GM12878 (cell line): ENCODE results near the gene COL4A2. TPM values are rescaled to one million over a fixed set of nuclear protein-coding genes. Genes with fewer than 3 reads are reported as not detected.

ENCODE experiments used
- ATAC-seq: fragments of 200-7000 bp; cut with Tn5 transposase; 3 replicates; pipeline ENCODE4 v1.9.1; 2020; ENCODE audit warnings: mild to moderate bottlenecking, moderate library complexity
- BruUV-seq: library from RNA; stranded (reverse); fragments of 400-500 nt; replicated peaks from 2 replicates; lab custom pipeline; 2021; lab: Mats Ljungman, UMichigan
- CTCF ChIA-PET: fragments of 300-600 bp; sonication (Branson Sonifier 250); formaldehyde crosslinking; extraction: SDS; loops from one replicate; lab custom pipeline; 2021; ENCODE audit warnings: inconsistent platforms; lab: Yijun Ruan, JAX
- POLR2A ChIA-PET: fragments of 350-600 bp; formaldehyde crosslinking; extraction: SDS; loops from one replicate; lab custom pipeline; 2021; ENCODE audit warnings: inconsistent platforms; lab: Charles Lee
- RAD21 ChIA-PET: fragments of 300-600 bp; sonication (Branson Sonifier 250); formaldehyde crosslinking; loops from one replicate; lab custom pipeline; 2023; ENCODE audit warnings: antibody characterized with exemption; ENCODE audit not compliant: unreplicated experiment; lab: Charles Lee
- SMC1A ChIA-PET: fragments of 300-600 bp; sonication (Branson Sonifier 250); formaldehyde crosslinking; loops from one replicate; lab custom pipeline; 2023; ENCODE audit not compliant: unreplicated experiment, uncharacterized antibody; lab: Charles Lee
- DNase-seq: peaks from one replicate; pipeline ENCODE4 v3.0.0-alpha.2; 2011; ENCODE audit warnings: low read depth, low spot score
- FAIRE-seq: peaks from 3 replicates; lab custom pipeline; 2011; peaks lifted over from hg19 to GRCh38; lab: Jason Lieb, UNC
- H2AFZ ChIP-seq: 2 replicates; pipeline ENCODE4 v1.6.0; 2011; ENCODE audit warnings: low read depth, low read length, control low read depth; ENCODE audit not compliant: control insufficient read depth
- H3K27ac ChIP-seq: 2 replicates; pipeline ENCODE4 v1.5.1; 2011; ENCODE audit warnings: control low read depth; ENCODE audit not compliant: control insufficient read depth, insufficient read depth
- H3K27me3 ChIP-seq, 2 experiments: replicated peaks in 1 of 2; 2 replicates each; pipeline versions ENCODE4 v1.6.0 to v1.6.1; 2011; ENCODE audit warnings: low read length in 1 of 2; ENCODE audit not compliant: control insufficient read depth in 2 of 2, insufficient read depth in 2 of 2
- H3K36me3 ChIP-seq, 2 experiments: 2 replicates each; pipeline ENCODE4 v1.5.1; 2011; ENCODE audit warnings: low read length in 1 of 2; ENCODE audit not compliant: control insufficient read depth in 2 of 2, insufficient read depth in 2 of 2
- H3K4me1 ChIP-seq: 2 replicates; pipeline ENCODE4 v1.6.1; 2011; ENCODE audit warnings: mild to moderate bottlenecking, low read length, moderate library complexity, mixed read lengths; ENCODE audit not compliant: control insufficient read depth, insufficient read depth
- H3K4me2 ChIP-seq: 2 replicates; pipeline ENCODE4 v1.6.0; 2011; ENCODE audit warnings: control low read depth; ENCODE audit not compliant: control insufficient read depth, insufficient read depth
- H3K4me3 ChIP-seq: fragments of 200-600 bp; sonication (generic); 2 replicates; pipeline ENCODE4 v1.5.1; 2016
- H3K79me2 ChIP-seq: 2 replicates; pipeline ENCODE4 v1.6.0; 2011; ENCODE audit warnings: low read length; ENCODE audit not compliant: control insufficient read depth, insufficient read depth
- H3K9ac ChIP-seq: 2 replicates; pipeline ENCODE4 v1.8.0; 2011; ENCODE audit warnings: low read length, control low read depth, mixed read lengths; ENCODE audit not compliant: control insufficient read depth, insufficient read depth
- H3K9me3 ChIP-seq: replicated peaks from 3 replicates; pipeline ENCODE4 v1.5.1; 2011; ENCODE audit warnings: mild to moderate bottlenecking, low read length; ENCODE audit not compliant: control insufficient read depth, insufficient read depth
- H4K20me1 ChIP-seq: 2 replicates; pipeline ENCODE4 v1.6.0; 2011; ENCODE audit not compliant: control insufficient read depth, insufficient read depth
- HDAC6 ChIP-seq: fragments of 200-600 bp; sonication (generic); IDR thresholded peaks from one replicate; pipeline ENCODE4 v1.8.0; 2017; ENCODE audit warnings: antibody characterized with exemption; ENCODE audit not compliant: unreplicated experiment
- PAX5 ChIP-seq: IDR thresholded peaks from 2 replicates; pipeline ENCODE4 v1.6.1; 2011; ENCODE audit warnings: low read depth, low read length, borderline replicate concordance
- WGBS: methylation state at CpG from one replicate; pipeline ENCODE4 v1.1.6; 2016; ENCODE audit warnings: low lambda C conversion rate; ENCODE audit not compliant: insufficient replicate concordance, insufficient coverage; ENCODE audit errors: missing lambda C conversion rate; 5-methylcytosine and 5-hydroxymethylcytosine counted together
- in situ Hi-C: fragments of 300-500 bp; cut with MboI; formaldehyde crosslinking; loops from 9 replicates; pipeline ENCODE4 v1.14.3; 2018; ENCODE audit warnings: mixed read lengths
- intact Hi-C: fragments of 100-400 bp; cut with micrococcal nuclease; formaldehyde crosslinking; loops from one replicate; pipeline ENCODE4 v1.14.2; 2022; ENCODE audit not compliant: unreplicated experiment
- polyA plus RNA-seq, 11 experiments: library from polyadenylated mRNA; depleted of rRNA in 4 of 11; unstranded in 6 of 11; stranded (reverse) in 5 of 11; fragments of >200 nt; fragmentation: Nextera tagmentation in 4 of 11; fragmentation: Illumina TruSeq in 1 of 11; extraction: Ambion mirVana in 4 of 11; extraction: Trizol in 1 of 11; gene quantifications; 1 replicate in 1 of 11; 2 replicates in 10 of 11; pipeline versions ENCODE4 v1.2.1 to v1.2.3, GENCODE V29; 2011 to 2016; ENCODE audit warnings: inconsistent platforms in 2 of 11, missing spikeins in 2 of 11, low read depth in 1 of 11
- total RNA-seq, 4 experiments: library from RNA; depleted of rRNA in 3 of 4; stranded (reverse); fragments of >200 nt in 3 of 4; fragmentation: Illumina TruSeq in 1 of 4; extraction: Trizol in 1 of 4; gene quantifications; 2 replicates each; pipeline versions ENCODE4 v1.2.1 to v1.2.3, GENCODE V29; 2013 to 2021
- TF ChIP-seq, protein P1 (sequence below): IDR thresholded peaks from 2 replicates; pipeline ENCODE4 v1.6.1; 2011; ENCODE audit warnings: borderline replicate concordance, low read depth, mild to moderate bottlenecking, moderate library complexity, low read length; ENCODE audit not compliant: insufficient read depth, poor library complexity, severe bottlenecking

The COL4A2 gene
- total and polyA plus RNA-seq, 10 of the 15 experiments (the other 5 are each of a cell fraction or from before 2014, with no cell fraction given), result 0.16 to 1.6 (median 0.62) TPM; not detected in 3

DNA sequence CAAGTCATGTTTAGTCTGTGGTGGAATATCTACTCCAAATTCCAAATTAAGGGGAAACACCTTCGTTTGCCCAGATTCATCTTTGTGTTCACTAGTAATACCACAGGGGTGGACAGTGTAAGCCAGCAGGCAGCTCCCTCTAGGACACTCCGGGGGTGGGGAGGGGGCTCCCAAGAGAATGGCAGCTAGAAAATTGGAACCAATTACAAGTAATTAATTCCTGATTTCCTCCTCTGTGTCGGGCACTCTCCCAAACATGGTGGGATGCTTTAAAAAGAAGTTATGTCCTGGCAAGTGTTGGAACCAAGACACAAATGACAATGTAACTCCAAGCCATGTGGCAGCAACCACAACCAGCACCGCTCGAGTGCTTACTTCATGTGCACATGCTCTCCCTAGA, 6.0 kb upstream of the COL4A2 start (continued):
- no peak for TF ChIP-seq HDAC6

- Histone ChIP-seq H4K20me1 (no peaks in the 10 kb centered on the region; the same call in 1 of the 2 replicates), H3K27ac (no peak overlapping the region), H3K4me1 (no peaks in the 10 kb centered on the region), H3K4me2 (no peak overlapping the region), H2AFZ (no peak overlapping the region), H3K9ac (no peak overlapping the region), H3K36me3 (no peaks in the 10 kb centered on the region), H3K4me3 (no peak overlapping the region), H3K9me3 (no peaks in the 10 kb centered on the region), H3K79me2 (no peaks in the 10 kb centered on the region), H3K27me3 (peaks cover 17 to 21% of the 10 kb centered on the region in 2 experiments)
- RAD21 ChIA-PET, result no interaction called here
- no peak for TF ChIP-seq PAX5
- TF ChIP-seq, protein P1, sequence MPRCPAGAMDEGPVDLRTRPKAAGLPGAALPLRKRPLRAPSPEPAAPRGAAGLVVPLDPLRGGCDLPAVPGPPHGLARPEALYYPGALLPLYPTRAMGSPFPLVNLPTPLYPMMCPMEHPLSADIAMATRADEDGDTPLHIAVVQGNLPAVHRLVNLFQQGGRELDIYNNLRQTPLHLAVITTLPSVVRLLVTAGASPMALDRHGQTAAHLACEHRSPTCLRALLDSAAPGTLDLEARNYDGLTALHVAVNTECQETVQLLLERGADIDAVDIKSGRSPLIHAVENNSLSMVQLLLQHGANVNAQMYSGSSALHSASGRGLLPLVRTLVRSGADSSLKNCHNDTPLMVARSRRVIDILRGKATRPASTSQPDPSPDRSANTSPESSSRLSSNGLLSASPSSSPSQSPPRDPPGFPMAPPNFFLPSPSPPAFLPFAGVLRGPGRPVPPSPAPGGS, result no peak
- WGBS, result 26% methylated on average over 21 of the region's 21 CpGs
- POLR2A ChIA-PET, result no interaction called here
- ATAC-seq (no peak), FAIRE-seq (no peak), DNase-seq (no peak)
- SMC1A ChIA-PET, result interaction anchor here (1.2 kb wide), 1 partner anchor 142 kb away, joined by 6 read pairs; no protein-coding TSS in a partner anchor
- CTCF ChIA-PET, result no interaction called here
- in situ Hi-C loops (no loop called here), intact Hi-C loops (no loop called here)
- no TSS peak for BruUV-seq
Measured at GRCh38 chr13:110301606-110302553, 5.2 kb upstream of the COL4A2 start.
